BE2C (cell line): ENCODE data around the gene ZNF827.
A peak's percentile ranks its signal among the peaks of the same experiment; 100 is the strongest.

ENCODE experiments used
- DNase-seq: peaks from one replicate; pipeline ENCODE4 v3.0.0-alpha.2; 2020
- H3K27me3 ChIP-seq: fragments of 250-450 bp; sonication (Bioruptor Pico); 2 replicates; pipeline ENCODE4 v1.5.1; 2020; ENCODE audit warnings: mild to moderate bottlenecking
- H3K36me3 ChIP-seq: fragments of 250-450 bp; sonication (Bioruptor Pico); 2 replicates; pipeline ENCODE4 v1.5.1; 2020; ENCODE audit warnings: mild to moderate bottlenecking
- H3K4me1 ChIP-seq: fragments of 250-450 bp; sonication (Bioruptor Pico); 2 replicates; pipeline ENCODE4 v1.5.1; 2020
- H3K4me3 ChIP-seq: 2 replicates; pipeline ENCODE4 v1.5.1; 2011; ENCODE audit warnings: low read depth, low read length
- H3K9me3 ChIP-seq: fragments of 250-450 bp; sonication (Bioruptor Pico); 2 replicates; pipeline ENCODE4 v1.5.1; 2020
- TF ChIP-seq, protein P1 (sequence below): IDR thresholded peaks from 2 replicates; pipeline ENCODE4 v1.5.1; 2012; ENCODE audit warnings: mild to moderate bottlenecking, low read depth, low read length

ZNF827 gene

DNA sequence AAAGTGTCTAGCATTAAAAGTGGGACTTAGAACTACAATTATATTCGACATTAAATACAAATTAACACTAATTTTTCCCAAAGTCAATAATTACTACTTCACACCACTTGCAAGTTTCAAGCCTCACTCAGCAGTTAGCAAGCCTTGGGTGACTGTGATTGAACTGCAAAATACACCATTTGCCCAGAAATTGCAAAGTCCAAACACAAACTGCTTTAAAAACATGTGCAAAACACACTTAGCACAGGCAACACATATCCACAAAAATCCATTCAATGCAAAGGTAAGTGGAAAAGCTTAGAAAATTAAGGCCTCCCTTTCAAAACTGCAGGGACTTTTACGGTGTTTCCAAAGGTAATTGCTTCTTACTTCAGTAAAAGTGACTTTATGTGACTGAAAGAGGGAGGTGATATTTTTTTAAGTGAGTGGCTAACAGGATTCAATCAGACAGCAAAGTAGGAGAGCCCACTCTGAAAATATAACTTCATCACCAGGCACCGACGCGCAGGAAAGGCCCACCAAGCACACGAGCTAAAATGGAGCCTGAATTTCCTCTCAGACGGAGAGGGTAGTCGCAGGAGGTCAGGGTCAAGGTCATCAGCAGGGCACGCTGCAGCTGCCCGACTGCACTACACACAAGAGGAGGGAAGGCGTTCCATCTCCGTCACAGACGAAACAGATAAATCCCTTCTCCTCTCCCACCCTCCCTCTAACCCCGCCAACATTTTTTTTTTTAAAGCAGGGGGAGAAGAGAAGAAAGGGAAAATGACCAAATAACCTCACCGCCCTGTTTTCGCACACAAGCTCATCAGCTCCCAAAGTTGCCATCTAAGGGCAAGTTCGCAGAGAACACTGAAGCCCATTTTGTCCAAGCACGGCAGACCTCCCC, 3.1 kb downstream of the ZNF827 start:
- Histone ChIP-seq H3K4me1 (peaks cover 37% of the 10 kb centered on the region), H3K27me3 (no peaks in the 10 kb centered on the region), H3K36me3 (no peaks in the 10 kb centered on the region), H3K9me3 (no peaks in the 10 kb centered on the region), H3K4me3 (peak overlapping the region; percentile 81)
- peak; percentile 35 for DNase-seq
- TF ChIP-seq, protein P1, sequence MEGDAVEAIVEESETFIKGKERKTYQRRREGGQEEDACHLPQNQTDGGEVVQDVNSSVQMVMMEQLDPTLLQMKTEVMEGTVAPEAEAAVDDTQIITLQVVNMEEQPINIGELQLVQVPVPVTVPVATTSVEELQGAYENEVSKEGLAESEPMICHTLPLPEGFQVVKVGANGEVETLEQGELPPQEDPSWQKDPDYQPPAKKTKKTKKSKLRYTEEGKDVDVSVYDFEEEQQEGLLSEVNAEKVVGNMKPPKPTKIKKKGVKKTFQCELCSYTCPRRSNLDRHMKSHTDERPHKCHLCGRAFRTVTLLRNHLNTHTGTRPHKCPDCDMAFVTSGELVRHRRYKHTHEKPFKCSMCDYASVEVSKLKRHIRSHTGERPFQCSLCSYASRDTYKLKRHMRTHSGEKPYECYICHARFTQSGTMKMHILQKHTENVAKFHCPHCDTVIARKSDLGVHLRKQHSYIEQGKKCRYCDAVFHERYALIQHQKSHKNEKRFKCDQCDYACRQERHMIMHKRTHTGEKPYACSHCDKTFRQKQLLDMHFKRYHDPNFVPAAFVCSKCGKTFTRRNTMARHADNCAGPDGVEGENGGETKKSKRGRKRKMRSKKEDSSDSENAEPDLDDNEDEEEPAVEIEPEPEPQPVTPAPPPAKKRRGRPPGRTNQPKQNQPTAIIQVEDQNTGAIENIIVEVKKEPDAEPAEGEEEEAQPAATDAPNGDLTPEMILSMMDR: no peak

DNA sequence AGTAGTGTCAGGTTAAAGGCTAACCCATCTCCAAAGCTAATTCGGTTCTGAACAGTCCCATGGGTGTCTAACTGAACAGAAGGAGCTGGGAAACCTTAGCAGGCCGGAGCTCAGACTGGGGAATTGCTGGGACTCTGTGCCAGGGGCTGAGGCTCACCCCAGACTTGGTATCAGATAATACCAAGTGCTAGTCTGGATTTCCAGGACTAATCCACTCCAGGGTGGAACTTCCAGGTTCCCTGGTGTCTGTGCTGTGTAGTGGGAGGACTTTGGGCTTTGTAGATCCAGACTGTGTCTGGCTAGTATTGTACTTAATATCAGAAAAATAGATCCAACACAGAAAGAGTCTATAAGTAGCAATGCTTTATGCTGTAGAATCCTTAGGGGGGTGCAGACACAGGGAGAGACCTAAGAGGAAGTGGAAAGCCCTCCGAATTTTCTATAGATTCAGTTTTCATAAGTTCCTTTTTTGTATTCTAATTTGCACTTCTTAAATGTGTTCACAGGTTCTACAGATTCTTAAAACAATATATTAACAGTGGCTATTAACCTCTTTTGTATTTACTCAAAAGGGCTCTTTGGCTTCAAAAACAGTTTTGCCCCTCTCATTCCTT, 4.1 kb downstream of the ZNF827 start:
- no peak overlapping the region for H3K4me3 ChIP-seq
- H3K9me3 ChIP-seq: no peaks in the 10 kb centered on the region
- H3K4me1 ChIP-seq: peaks cover 46% of the 10 kb centered on the region
- H3K36me3 ChIP-seq: no peaks in the 10 kb centered on the region
- DNase-seq: no peak
- TF ChIP-seq, protein P1: no peak
- no peaks in the 10 kb centered on the region for H3K27me3 ChIP-seq

DNA sequence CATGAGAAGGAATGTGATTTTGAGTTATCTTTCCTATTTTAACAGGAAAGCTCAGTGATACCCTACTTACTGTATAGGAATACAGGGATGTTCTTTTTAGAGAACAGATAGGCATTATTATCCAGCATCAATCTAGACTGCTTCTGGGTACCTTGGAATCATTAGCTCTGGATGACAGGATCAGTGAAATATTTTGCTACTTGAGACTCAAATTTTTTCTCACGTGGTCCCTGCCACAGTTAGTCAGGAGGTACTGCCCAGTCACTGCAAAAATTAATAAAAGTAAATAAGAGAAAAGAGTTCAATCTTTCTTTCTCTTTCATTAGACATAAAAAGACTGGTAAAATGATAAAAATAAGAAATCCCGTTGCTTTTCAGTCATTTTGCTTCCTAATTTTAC, 5.5 kb downstream of the ZNF827 start:
- no peak for DNase-seq
- Histone ChIP-seq H3K9me3 (no peaks in the 10 kb centered on the region), H3K4me3 (no peak overlapping the region), H3K27me3 (no peaks in the 10 kb centered on the region), H3K4me1 (peaks cover 46% of the 10 kb centered on the region), H3K36me3 (no peaks in the 10 kb centered on the region)
- TF ChIP-seq, protein P1: no peak

DNA sequence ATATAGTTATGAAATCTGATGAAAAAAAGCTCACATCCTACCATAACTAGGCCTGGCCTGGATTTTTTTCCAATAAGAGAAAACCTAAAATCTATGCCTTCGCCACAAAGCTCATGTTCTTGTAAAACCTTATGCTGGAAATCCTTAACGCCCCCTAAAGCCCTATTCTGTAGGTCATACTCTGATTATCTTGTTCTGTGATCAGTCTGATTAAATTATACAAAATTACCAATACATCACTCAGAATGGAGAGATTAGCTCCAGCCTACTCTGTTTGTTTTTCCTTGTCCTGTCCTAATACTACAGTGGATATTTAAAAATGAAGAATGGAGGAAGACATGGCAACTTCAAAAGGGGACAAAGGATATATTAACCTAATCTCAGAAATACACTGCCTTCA, 7.2 kb downstream of the ZNF827 start:
- Histone ChIP-seq H3K36me3 (no peaks in the 10 kb centered on the region), H3K4me3 (no peak overlapping the region)

DNA sequence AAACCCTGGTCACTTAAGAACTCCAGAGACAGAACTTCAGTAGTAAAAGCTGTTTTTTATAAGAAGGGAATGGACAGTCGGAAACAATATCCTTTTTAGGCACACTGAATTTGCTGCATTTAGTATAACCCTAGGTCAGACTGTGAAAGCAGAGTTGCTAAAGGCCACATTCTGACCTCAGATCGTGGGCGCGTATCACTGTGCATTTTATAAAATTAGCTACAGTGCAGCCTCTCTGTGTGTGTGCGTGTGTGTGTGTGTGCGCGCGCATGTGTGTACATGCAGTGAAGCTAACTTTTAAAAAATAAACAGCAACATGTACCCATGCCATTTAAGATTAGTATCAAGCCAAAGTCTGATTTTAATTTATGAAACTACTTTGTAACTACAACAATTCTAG, 8.0 kb downstream of the ZNF827 start:
- peak; percentile 30 for DNase-seq
- TF ChIP-seq, protein P1: no peak
- H3K9me3 ChIP-seq: no peaks in the 10 kb centered on the region
- no peaks in the 10 kb centered on the region for H3K27me3 ChIP-seq
- H3K36me3 ChIP-seq: no peaks in the 10 kb centered on the region
- H3K4me3 ChIP-seq: no peak overlapping the region
- peaks cover 46% of the 10 kb centered on the region for H3K4me1 ChIP-seq

More for the DNA sequence above, 7.2 kb downstream of the ZNF827 start:
- TF ChIP-seq, protein P1: no peak
- H3K4me1 ChIP-seq: peaks cover 46% of the 10 kb centered on the region
- H3K9me3 ChIP-seq: no peaks in the 10 kb centered on the region
- no peak for DNase-seq
- no peaks in the 10 kb centered on the region for H3K27me3 ChIP-seq
